Measurements from ENCODE around the gene RASL12.
"Not testable (repeated sequence)": the region's sequence is repeated elsewhere in the genome, so short reads cannot be mapped to it uniquely, and the experiment has no call there.

RASL12 gene

DNA sequence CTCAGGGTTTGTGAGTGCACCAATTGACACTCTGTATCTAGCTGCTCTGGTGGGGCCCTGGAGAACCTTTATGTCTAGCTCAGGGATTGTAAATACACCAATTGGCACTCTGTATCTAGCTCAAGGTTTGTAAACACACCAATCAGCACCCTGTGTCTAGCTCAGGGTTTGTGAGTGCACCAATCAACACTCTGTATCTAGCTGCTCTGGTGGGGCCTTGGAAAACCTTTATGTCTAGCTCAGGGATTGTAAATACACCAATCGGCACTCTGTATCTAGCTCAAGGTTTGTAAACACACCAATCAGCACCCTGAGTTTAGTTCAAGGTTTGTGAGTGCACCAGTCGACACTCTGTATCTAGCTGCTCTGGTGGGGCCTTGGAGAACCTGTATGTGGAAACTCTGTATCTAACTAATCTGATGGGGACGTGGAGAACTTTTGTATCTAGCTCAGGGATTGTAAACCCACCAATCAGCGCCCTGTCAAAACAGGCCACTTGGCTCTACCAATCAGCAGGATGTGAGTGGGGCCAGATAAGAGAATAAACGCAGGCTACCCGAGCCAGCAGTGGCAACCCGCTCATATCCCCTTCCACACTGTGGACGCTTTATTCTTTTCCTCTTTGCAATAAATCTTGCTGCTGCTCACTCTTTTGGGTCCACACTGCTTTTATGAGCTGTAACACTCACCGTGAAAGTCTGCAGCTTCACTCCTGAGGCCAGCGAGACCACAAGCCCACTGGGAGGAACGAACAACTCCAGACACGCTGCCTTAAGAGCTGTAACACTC lies 8.0 kb upstream of the RASL12 start:
- ATAC-seq, DNase-seq: not testable (repeated sequence)

- not testable (repeated sequence) for DNase-seq, ATAC-seq
Measured at GRCh38 chr15:65074946-65075345, 7.2 kb upstream of the RASL12 start.

- ATAC-seq: no peak
- no peak for DNase-seq
Measured at GRCh38 chr15:65072617-65073016, 4.8 kb upstream of the RASL12 start.

- no peak for DNase-seq
- ATAC-seq: no peak
Measured at GRCh38 chr15:65072027-65072426, 4.2 kb upstream of the RASL12 start.

DNA sequence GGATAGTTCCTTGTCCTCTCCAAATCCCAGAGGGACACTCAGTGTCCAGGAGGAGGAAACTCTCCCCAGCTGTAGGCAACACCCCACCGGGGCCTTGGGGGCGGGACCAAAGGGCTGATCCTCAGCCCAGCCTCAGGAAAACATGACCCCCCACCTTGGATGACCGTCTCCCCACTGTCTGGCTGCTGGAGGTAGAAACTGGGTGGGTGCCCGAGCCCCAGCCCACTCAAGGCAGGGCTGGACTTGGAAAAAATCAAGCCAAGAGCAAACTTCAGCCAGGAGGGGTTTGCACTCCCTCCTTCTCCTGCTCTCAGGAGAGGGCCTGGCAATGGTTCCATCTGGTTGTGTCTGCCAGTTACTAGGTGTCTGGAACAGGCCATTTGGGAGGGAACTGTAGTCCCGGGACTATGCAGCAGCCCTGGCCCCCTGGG lies 3.6 kb upstream of the RASL12 start:
- DNase-seq: no peak
- no peak for ATAC-seq

GRCh38 chr15:65069779-65070546 lies 2.2 kb upstream of the RASL12 start:
- DNase-seq (no peak), ATAC-seq (no peak)

DNA sequence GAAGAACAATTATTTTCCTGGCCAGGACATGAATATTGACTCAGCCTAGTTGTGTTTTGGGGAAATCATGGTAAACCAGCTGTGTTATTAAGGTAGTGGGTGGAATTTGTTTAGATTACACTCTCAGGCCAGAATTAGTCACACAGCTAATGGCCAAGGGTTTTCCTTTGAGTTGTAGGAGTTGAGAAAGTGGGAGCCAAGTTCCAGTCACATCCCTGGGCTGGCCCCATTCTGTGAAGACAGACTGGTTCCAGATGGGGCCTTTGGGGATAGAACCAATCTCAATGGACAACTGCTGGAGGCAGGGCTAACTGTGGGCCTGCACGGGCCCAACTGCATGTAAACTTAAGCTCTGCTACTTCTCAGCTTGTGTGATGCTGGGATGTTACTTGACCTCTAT lies 1.4 kb upstream of the RASL12 start:
- DNase-seq (no peak), ATAC-seq (no peak)

- DNase-seq (no peak), ATAC-seq (no peak)
Measured at GRCh38 chr15:65068403-65068788, 605 bp upstream of the RASL12 start.

GRCh38 chr15:65067317-65067644 lies 510 bp downstream of the RASL12 start:
- no peak for DNase-seq

GRCh38 chr15:65066635-65067316 lies 1.0 kb downstream of the RASL12 start:
- ATAC-seq (no peak), DNase-seq (no peak)

More at GRCh38 chr15:65067317-65067644, 510 bp downstream of the RASL12 start:
- ATAC-seq: no peak

- ATAC-seq: no peak
- DNase-seq: no peak
Measured at GRCh38 chr15:65066001-65066634, 1.7 kb downstream of the RASL12 start.

DNA sequence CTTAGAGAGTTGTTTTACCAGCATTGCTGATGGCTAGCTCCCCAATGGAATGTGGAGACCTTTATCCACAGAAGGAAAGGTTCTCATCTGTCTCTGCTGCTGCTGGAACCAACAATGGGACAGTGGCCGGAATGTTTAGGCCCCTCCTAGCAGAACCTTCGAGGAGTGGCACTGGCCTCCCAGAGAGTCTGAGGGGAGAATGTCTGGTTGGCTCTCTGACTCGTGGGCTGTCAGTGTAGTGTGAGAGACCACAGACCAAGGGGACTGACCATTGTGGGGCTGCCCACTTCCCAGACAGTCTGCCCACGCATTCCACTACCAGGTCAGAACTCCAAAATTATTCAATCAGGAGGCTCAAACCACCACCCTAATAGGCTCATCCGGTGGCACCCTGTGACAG lies 5.1 kb downstream of the RASL12 start:
- ATAC-seq: no peak

DNA sequence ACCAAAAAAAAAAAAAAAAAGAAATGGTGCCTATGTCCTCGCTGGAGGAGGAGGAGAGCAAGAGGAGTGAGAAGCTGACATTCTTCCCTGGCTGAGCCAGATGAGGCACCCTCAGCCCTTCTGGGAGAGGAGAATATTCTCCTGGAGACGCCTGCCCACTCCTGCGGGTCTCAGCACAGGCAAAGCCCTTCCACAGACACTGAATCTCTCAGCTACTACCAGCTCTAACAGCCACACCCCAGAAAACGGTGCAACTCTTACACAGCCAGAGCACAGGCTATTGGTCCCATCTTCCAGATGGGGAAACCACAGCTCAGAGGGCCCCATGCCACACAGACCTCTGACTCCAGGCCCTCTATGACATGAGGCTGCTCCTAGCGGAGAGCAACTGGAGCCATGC lies 5.7 kb downstream of the RASL12 start:
- DNase-seq (no peak), ATAC-seq (no peak)

More for the DNA sequence above, 5.1 kb downstream of the RASL12 start:
- DNase-seq: no peak

GRCh38 chr15:65060641-65061397 lies 7.0 kb downstream of the RASL12 start:
- no peak for DNase-seq
- no peak for ATAC-seq

- ATAC-seq: no peak
- no peak for DNase-seq
Measured at GRCh38 chr15:65059931-65060596, 7.7 kb downstream of the RASL12 start.

DNA sequence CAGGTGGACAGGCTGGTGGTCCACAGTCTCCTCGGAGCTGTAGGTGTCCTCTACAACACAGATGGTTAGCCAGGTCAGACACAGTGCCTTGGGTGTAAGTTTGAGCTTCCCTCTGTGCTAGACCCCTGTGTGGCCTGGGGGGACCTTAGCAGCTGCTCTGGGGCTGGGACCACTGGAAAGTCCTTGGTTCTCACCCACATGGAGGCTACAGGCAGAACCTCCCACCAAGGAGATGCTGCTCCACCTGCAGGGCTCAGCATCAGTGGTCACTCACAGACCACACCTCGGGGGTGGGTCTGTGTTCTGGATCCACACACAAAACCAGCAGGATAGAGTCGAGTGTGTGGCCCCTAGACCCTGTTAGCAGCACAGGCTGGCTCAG lies 8.4 kb downstream of the RASL12 start:
- no peak for ATAC-seq
- no peak for DNase-seq

- ATAC-seq: no peak
- no peak for DNase-seq
Measured at GRCh38 chr15:65058394-65059368, 9.1 kb downstream of the RASL12 start.

- no peak for DNase-seq
Measured at GRCh38 chr15:65057549-65057940, 10.2 kb downstream of the RASL12 start.

GRCh38 chr15:65056868-65057548 lies 10.8 kb downstream of the RASL12 start:
- ATAC-seq: no peak
- DNase-seq: no peak

More at GRCh38 chr15:65057549-65057940, 10.2 kb downstream of the RASL12 start:
- ATAC-seq: no peak

Data from stimulated activated naive CD8-positive, alpha-beta T cell treated with anti-CD3 and anti-CD28 coated beads, Interleukin-15, Interleukin-2, amounts not matched to agents 100 U/mL and 50 U/mL, for 24 hours (primary cell).